ENCODE measurements around the gene PDZK1.
"Not testable (repeated sequence)": the region's sequence is repeated elsewhere in the genome, so short reads cannot be mapped to it uniquely, and the experiment has no call there.

PDZK1 gene

DNA sequence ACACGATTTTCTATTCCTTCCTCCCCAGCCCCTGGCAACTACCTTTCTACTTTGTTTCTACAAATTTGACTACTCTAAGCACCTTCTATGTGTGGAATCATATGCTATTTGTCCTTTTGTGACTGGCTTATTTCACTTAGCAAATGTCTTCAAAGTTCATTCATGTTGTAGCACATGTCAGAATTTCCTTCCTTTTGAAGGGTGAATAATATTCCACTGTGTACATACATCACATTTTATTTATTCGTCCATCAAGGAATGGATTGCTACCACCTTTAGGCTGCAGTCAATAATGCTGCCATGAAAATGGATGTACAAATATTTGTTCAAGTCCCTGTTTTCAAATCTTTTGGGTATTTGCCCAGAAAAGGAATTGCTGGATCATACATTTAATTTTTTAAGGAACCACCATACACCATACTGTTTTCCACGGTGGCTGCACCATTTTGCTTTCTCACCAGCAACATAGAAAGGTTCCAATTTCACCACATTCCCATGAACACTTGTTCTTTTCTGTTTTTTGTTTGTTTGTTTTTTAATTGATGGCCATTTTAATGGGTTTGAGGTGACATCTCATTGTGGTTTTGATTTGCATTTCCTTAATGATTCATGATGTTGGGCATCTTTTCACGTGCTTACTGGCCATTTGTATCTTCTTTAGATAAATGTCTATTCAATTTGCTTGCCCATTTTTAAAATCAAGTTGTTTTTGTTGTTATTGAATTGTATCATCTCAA, 3.3 kb upstream of the PDZK1 start:
- no peak for DNase-seq

- DNase-seq = no peak
Measured at GRCh38 chr1:145708063-145708462, 895 bp upstream of the PDZK1 start.

DNA sequence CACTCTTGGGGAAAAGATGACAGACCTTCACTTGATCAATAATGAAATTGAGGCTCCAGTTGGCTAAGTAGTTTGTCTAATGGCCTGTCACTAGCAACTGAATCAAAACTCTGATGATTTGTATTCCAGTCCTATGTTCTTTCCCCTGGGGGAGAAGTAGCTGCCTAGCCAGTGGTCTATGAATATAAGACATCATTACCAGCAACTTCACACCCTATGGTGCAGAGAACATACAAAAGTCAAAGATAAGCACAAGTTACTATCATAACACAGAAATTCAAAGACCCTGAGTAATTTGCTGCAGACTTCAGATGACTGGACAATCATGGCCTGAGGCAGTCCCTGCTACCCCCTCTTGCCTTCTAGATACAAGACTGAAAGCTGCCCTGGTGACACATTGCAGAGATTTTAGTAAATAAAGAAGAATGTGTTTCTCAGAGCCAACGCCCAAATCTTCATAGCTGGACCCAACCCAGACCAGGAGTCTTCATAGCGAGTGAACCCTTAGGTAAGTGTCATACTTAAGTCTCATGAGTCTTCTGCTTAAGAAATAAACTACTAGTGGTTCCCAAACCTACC, 993 bp downstream of the PDZK1 start:
- DNase-seq = no peak

DNA sequence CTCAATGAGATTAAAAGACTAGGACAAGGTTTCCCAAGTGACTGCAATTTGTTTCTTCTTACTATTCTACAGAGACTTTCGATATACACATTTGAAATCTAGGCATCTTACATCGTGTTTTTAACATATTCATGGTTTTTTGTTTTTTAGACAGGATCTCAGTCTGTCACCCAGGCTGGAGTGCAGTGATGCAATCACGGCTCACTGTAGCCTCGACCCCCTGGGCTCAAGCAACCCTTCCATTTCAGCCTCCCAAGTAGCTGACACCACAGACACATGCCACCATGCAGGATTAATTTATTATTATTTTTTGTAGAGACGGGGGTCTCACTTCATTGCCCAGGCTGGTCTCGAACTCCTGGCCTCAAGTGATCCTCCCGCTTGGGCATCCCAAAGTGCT, 1.5 kb downstream of the PDZK1 start:
- DNase-seq = no peak

GRCh38 chr1:145702826-145703225, 4.3 kb downstream of the PDZK1 start:
- DNase-seq = no peak

GRCh38 chr1:145702052-145702451, 5.1 kb downstream of the PDZK1 start:
- no peak for DNase-seq

DNA sequence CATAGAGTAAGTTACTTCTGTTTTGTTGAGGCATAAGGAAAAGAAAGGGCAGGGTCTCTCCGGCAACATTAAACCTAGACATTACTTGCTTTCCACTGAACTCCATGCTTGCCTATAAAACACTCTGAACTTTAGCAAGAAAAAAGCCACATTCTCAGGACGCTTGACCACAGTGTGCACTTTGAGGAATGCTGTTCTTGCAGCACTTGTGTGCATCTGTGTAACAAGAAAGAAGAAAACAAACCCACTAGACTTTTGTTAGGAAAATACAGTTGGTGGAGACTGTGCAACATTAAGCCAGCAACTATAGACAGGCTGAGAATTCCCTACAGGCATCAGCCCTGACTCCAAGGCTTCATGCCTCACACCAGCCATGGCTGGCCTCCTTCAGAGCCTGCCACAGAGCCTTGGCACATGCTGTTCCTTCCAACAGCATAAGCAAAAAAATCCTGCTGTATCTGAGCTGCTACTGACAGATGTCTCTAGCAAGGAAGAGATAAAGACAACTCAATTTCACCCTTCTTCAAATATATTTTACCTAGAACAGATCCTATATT, 5.8 kb downstream of the PDZK1 start:
- no peak for DNase-seq

GRCh38 chr1:145696630-145696960, 10.6 kb downstream of the PDZK1 start:
- DNase-seq = no peak

DNA sequence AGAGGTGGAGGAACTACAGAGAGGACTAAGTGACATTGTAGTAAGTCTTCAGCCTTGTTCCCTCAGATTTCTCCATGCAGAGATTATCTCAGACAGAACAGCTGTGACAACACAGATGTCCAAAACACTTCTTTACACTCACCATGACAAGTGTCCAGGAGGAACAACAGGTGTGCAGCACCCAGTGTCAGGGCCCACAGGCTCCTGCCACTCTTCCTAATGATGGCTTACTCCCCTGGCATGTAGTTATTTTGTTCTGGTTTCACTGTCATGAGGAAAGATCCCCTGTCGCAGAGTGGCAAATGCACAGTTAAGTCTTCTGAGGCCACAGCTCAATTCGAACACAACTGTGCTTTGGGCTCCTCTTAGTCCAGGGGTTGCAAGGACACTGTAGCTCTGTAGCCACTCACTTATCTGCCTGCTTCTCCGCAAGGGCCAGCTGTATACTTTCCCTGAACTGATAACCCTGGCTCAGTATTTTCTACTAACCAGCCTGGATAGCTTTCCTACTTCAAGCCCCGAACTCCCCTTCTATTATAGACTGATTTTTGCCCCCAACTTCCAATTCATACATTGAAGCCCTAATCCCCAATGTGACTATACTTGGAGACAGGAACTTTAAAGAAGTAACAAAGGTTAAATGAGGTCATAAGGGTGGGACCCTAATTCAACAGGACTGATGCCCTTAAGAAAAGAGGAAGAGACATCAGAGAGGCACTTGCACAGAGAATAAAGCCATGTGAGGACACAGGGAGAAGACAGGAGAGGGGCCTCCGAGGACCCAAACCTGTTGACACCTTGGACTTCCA, 11.1 kb downstream of the PDZK1 start:
- no peak for DNase-seq

- DNase-seq = no peak
Measured at GRCh38 chr1:145692785-145693443, 14.3 kb downstream of the PDZK1 start.

DNA sequence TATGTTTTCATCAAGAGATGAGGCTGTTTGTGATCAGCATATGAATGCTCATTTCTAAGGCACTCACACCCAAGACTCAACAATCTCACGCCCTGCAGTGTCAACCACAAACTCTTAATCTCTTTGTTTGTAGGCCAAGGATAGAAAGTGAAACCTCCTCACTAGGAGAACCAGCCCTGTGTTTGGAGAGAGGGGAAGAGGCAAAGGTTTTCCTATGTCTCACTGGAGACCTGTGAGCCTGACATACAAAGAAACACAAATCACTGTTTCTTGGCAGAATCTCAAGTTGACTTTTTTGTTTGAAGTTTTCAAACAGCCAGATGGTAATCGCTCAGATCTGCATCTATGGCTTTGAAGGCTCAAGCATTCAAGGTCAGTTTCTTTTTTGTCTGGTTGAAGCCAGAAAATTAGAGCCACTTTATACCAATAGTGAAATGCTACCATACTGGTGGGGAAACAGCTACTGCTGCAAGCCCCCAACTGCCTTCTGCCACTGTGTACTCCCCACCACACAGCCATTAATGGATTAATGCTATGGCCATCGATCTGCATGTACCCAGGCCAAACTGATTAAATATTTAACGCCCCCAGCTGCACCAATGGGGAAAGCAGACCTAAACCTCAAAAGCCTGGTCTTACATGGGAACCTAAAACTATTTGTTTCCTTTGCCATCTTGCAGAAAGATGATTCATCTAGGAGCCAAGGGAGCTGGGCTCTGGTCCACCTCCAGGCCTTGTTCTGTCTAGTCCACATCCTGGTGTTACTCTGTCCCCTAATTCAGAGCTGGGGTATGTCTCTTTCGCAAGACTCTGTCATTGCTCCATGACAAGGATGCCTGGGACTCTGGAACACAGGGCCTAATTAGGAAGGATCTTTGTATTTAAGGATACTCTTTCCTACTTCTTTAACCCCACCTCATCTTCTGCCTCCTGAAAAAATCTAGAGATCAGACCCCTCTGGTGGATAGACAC, 16.3 kb downstream of the PDZK1 start:
- peak; percentile 81 for DNase-seq

- no peak for DNase-seq
Measured at GRCh38 chr1:145689922-145690321, 17.2 kb downstream of the PDZK1 start.

DNA sequence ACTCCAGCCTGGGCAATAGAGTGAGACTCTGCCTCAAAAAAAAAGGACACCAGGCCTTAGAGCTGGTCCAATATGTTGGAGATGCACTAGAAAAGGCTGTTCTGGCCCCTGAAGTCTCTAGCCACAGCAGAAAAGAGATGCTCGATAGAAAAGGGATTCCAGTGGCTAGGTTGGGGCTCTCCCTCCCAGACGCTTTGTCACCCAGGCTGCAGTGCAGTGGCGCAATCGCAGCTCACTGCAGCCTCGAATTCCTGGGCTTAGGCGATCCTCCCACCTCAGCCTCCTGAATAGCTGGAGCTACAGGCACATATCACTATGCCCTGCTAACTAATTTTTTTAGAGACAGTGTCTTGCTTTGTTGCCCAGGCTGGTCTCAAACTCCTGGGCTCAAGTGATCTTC, 18.2 kb downstream of the PDZK1 start:
- DNase-seq = no peak

DNA sequence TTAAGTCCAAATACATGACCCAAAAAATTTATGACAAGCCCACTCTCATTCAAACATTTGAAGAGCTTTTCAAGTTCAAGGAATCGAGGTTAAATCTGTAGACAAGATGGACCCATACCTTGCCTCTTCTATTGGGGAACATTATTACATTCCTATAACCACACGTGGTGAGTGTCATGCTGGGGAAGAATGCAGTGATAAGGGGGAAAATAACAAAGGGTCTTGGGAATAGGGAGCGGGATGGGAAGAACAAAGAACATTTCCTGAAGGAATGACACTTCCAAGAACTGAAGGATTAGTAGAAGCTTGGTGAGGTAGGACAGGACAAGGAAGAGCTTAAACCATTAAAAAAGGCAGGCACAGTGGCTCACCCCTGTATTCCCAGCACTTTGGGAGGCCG, 18.8 kb downstream of the PDZK1 start:
- DNase-seq = no peak

DNA sequence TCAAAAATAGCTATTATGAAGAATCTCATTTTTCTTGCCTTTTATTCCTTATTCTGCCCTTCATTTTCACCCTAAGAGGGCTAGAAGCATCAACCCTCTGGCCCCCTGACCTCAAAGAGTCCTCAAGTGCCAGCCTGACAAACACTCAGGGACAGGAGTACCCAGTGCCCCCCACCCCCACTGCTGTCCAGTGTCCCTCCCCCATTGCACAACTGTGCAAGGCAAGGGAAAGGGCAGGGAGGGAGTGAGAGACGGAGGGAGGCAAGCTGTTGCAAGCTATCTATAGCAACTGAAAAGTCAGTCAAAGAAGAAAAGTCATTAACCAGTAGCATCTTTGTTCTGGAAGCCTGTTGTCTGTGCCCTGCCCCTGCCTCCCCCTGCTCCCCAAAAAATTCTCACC, 21.1 kb downstream of the PDZK1 start:
- DNase-seq = not testable (repeated sequence)

DNA sequence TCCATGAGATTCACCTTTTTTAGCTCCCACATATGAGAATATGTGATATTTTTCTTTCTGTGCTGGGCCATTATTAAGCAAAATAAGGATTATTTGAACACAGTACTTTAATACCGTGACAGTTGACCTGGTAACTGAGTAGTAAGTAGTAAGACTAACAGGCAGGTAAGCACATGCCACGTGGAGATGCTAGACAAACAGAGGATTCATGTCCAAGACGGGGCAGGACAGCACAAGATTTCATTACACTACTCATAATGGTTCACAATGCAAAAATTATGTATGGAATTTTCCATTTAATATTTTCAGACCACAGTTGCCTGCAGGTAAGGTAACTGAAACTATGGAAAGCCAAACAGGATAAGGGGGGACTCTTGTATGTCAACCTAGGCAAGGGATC, 22.3 kb downstream of the PDZK1 start:
- DNase-seq = not testable (repeated sequence)

DNA sequence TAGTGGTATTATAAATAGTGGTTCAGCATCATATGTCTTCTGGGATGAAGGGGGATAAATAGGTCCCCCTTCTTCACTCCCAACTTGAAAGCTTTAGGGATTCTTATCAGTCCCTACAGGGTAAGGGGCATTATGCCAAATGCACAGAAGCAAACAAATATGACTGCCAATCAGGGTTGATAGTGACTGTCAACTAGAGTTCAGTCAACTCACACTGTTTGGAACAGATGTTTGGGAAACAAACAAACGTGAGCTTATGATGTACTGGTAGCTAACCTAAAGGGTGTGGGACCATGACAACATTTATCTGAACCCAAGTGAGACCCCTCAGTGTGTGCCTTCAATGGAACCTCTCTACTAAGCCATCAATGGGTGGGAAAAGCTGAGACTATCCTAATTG, 34.0 kb downstream of the PDZK1 start:
- DNase-seq = not testable (repeated sequence)

DNA sequence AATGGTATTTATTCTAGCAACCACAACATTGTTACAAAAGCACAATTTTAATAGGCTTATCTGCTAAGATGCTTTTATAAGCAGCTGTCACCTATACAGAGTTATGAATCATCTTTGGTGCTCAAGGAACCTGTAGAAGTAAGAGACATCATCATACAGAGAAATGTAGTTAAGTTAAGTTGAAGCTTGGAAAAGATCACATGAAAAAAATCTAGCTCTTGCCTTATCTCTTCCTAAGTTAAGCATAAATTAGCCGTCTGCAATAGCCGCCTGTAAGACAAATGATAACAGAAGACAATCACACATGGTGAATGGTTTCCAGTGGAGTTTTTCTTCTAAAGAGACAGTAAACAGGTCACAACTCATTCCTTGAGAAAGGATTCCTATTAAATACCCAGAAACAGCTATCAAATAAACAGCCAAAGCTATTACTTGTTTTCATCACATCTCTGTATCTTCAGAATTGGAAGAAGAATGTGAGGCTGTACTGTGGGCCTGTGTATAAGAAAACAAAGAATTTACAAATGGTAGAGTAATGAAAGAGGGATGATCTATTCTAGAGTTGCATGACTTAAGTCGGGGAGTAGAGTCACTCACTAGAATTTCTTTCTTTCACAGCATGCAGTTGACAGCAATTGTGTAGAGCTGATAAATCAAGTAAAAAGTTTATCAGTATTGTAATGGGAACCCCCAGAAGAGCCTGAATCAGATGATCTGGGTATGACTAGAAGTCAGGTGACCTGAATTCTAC, 36.0 kb downstream of the PDZK1 start:
- not testable (repeated sequence) for DNase-seq

- DNase-seq = not testable (repeated sequence)
Measured at GRCh38 chr1:145665015-145665414, 42.2 kb downstream of the PDZK1 start.

DNA sequence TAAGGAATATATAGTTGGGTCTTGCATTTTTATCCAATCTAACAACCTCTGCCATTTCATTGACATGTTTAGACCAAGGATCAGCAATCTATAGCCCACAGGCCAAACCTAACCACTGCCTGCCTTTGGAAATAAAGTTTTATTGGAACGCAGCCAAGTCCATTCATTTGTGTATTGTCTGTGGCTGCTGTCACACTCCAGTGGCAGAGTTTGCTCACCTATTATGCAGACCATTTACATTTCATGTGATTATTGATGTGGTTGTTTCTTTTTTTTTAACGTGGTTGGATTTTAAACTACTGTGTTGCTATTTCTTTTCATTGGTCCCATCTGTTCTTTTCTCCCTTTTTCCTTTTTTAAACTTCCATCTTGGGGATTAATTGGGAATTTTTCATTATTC, 44.7 kb downstream of the PDZK1 start:
- peak; percentile 49 for DNase-seq

DNA sequence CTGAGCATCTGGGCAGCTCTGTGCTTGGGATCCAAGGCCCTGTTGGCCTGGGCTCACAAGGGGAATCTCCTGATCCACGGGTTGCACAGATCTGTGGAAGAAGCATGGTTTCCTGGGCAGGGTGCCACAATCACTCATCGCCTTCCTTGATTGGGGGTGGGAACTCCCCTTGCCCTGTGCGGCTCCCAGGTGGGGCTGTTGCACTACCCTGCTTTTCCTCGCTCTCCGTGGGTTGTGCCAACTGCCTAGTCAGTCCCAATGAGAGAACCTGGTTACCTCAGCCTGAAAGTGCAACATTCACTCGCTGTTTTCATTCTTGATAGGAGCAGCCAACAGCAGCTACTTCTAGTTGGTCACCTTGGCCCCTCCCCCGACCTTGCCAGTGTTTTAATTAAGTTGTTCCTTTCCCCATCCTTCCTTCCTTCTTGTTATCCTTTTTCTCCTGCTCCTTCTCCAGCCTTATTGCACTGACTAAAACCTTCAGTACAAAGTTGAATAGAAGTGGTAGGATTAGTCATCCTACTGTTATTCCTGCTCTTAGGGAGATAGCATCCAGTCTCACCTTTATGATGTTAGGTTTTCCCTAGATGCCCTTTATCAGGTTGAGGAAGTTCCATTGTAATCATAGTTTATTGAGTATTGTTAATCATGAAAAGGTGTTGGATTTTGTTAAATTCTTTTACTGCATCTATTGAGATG, 50.8 kb downstream of the PDZK1 start:
- not testable (repeated sequence) for DNase-seq

Data from hematopoietic multipotent progenitor cell treated with erythropoietin and hydrocortisone succinate and interleukin-3 and kit ligand, for 6 days (in vitro differentiated cells).